GM13977 (cell line): ENCODE results near the gene CARD8.
"Not testable (repeated sequence)": the region's sequence is repeated elsewhere in the genome, so short reads cannot be mapped to it uniquely, and the experiment has no call there.

Experiments used
- DNase-seq: peaks from one replicate; pipeline ENCODE4 v3.0.0; 2012; ENCODE audit warnings: low spot score
- CTCF ChIP-seq: IDR thresholded peaks from 2 replicates; pipeline ENCODE4 v1.5.1; 2012; ENCODE audit warnings: mild to moderate bottlenecking, control low read depth; ENCODE audit not compliant: insufficient read depth; ENCODE audit errors: extremely low read depth, missing control alignments
- in situ Hi-C: fragments of 300-500 bp; cut with MboI; formaldehyde crosslinking; loops from one replicate; pipeline ENCODE4 v1.12.0; 2022; ENCODE audit warnings: low sequenced_read_pairs, low pct_unique_long_range_greater_than_20kb, mixed read lengths, inconsistent platforms; ENCODE audit not compliant: unreplicated experiment

The CARD8 gene

GRCh38 chr19:48296963-48297734, 41.4 kb upstream of the CARD8 start:
- no peak for DNase-seq
- in situ Hi-C loops, result no loop called here
- no peak for TF ChIP-seq CTCF

GRCh38 chr19:48295458-48295857, 39.7 kb upstream of the CARD8 start:
- no peak for DNase-seq
- TF ChIP-seq CTCF, result no peak
- in situ Hi-C loops, result no loop called here

- no peak for TF ChIP-seq CTCF
- no peak for DNase-seq
- in situ Hi-C loops, result no loop called here
Observed at GRCh38 chr19:48292798-48293197, 37.1 kb upstream of the CARD8 start.

GRCh38 chr19:48291489-48291815, 35.7 kb upstream of the CARD8 start:
- in situ Hi-C loops, DNase-seq: not testable (repeated sequence)
- peak; percentile 10 for TF ChIP-seq CTCF

GRCh38 chr19:48290771-48291488, 35.2 kb upstream of the CARD8 start:
- in situ Hi-C loops, result no loop called here
- peak; percentile 91 for TF ChIP-seq CTCF
- DNase-seq, result peak; percentile 69

- DNase-seq, result no peak
Observed at GRCh38 chr19:48290401-48290770, 34.7 kb upstream of the CARD8 start.

More at GRCh38 chr19:48290401-48290770, 34.7 kb upstream of the CARD8 start:
- TF ChIP-seq CTCF, result no peak
- in situ Hi-C loops, result no loop called here
